Keratinocyte (primary cell): ENCODE data around the gene PNKP. TPM values are rescaled to one million over a fixed set of nuclear protein-coding genes. Genes with fewer than 3 reads are reported as not detected.

Experiments
- DNase-seq: peaks from one replicate; pipeline ENCODE4 v3.0.0-alpha.2; 2011; ENCODE audit warnings: low read depth, missing footprints, low spot score
- FAIRE-seq: peaks from 2 replicates; lab custom pipeline; 2011; peaks lifted over from hg19 to GRCh38; lab: Jason Lieb, UNC
- H2AFZ ChIP-seq: 2 replicates; pipeline ENCODE4 v1.6.0; 2012; ENCODE audit warnings: low read length, control low read depth, inconsistent platforms; ENCODE audit not compliant: control insufficient read depth
- H3K27ac ChIP-seq: 2 replicates; pipeline ENCODE4 v1.5.1; 2011; ENCODE audit warnings: low read length; ENCODE audit not compliant: control insufficient read depth, insufficient read depth
- H3K27me3 ChIP-seq: 3 replicates; pipeline ENCODE4 v1.6.0; 2011; ENCODE audit warnings: low read length; ENCODE audit not compliant: control insufficient read depth, insufficient read depth; ENCODE audit errors: extremely low read depth
- H3K36me3 ChIP-seq, 2 experiments: 2 replicates in 1 of 2; 3 replicates in 1 of 2; pipeline ENCODE4 v1.5.1; 2011; ENCODE audit warnings: low read length in 2 of 2, mild to moderate bottlenecking in 1 of 2; ENCODE audit not compliant: control insufficient read depth in 2 of 2, insufficient read depth in 2 of 2; ENCODE audit errors: extremely low read depth in 1 of 2
- H3K4me1 ChIP-seq: 3 replicates; pipeline ENCODE4 v1.5.1; 2011; ENCODE audit warnings: low read length; ENCODE audit not compliant: control insufficient read depth, insufficient read depth; ENCODE audit errors: extremely low read depth
- H3K4me2 ChIP-seq: 3 replicates; pipeline ENCODE4 v1.6.0; 2011; ENCODE audit warnings: low read depth, low read length; ENCODE audit not compliant: control insufficient read depth, insufficient read depth; ENCODE audit errors: extremely low read depth
- H3K4me3 ChIP-seq, 3 experiments: fragments of 200-600 bp in 1 of 3; sonication (generic) in 1 of 3; 2 replicates in 2 of 3; 3 replicates in 1 of 3; pipeline ENCODE4 v1.5.1; 2011 to 2016; ENCODE audit warnings: low read length in 3 of 3, mild to moderate bottlenecking in 3 of 3, control low read depth in 2 of 3, inconsistent platforms in 1 of 3, low read depth in 1 of 3, mixed read lengths in 1 of 3, mixed run types in 1 of 3, moderate library complexity in 1 of 3; ENCODE audit not compliant: control insufficient read depth in 2 of 3, insufficient read depth in 2 of 3; ENCODE audit errors: extremely low read depth in 1 of 3
- H3K79me2 ChIP-seq: 2 replicates; pipeline ENCODE4 v1.6.0; 2012; ENCODE audit warnings: low read length; ENCODE audit not compliant: control insufficient read depth, insufficient read depth
- H3K9ac ChIP-seq: 3 replicates; pipeline ENCODE4 v1.6.0; 2011; ENCODE audit warnings: low read length; ENCODE audit not compliant: control insufficient read depth, insufficient read depth; ENCODE audit errors: extremely low read depth
- H3K9me1 ChIP-seq: 3 replicates; pipeline ENCODE4 v1.6.0; 2011; ENCODE audit warnings: low read length; ENCODE audit not compliant: control insufficient read depth, insufficient read depth; ENCODE audit errors: extremely low read depth
- H3K9me3 ChIP-seq: 2 replicates; pipeline ENCODE4 v1.5.1; 2012; ENCODE audit warnings: low read depth, low read length; ENCODE audit not compliant: control insufficient read depth
- H4K20me1 ChIP-seq: 3 replicates; pipeline ENCODE4 v1.6.0; 2011; ENCODE audit warnings: low read length; ENCODE audit not compliant: control insufficient read depth, insufficient read depth; ENCODE audit errors: extremely low read depth
- CTCF ChIP-seq, 3 experiments: IDR thresholded peaks in 1 of 3; conservative IDR thresholded peaks in 1 of 3; optimal IDR thresholded peaks in 1 of 3; 2 replicates in 2 of 3; 3 replicates in 1 of 3; pipeline versions ENCODE3 to v1.5.1; 2011; ENCODE audit warnings: low read length in 3 of 3, mild to moderate bottlenecking in 3 of 3, moderate library complexity in 2 of 3, control low read depth in 1 of 3, inconsistent platforms in 1 of 3; ENCODE audit not compliant: insufficient read depth in 2 of 3; ENCODE audit errors: extremely low read depth in 1 of 3
- EZH2 ChIP-seq: IDR thresholded peaks from one replicate; pipeline ENCODE4 v1.6.1; 2012; ENCODE audit warnings: inconsistent platforms, mild to moderate bottlenecking, low read length, moderate library complexity
- dilution Hi-C: fragments of 300-500 bp; cut with MboI; formaldehyde crosslinking; loops from one replicate; pipeline ENCODE4 v1.7.0; 2020; ENCODE audit warnings: low sequenced_read_pairs; ENCODE audit not compliant: extremely low pct_ligation_motif_present
- polyA plus RNA-seq, 5 experiments: library from polyadenylated mRNA; depleted of rRNA in 3 of 5; stranded (reverse) in 3 of 5; stranded (forward) in 1 of 5; unstranded in 1 of 5; fragments of >200 nt; gene quantifications; 1 replicate in 1 of 5; 2 replicates in 3 of 5; 3 replicates in 1 of 5; pipeline versions ENCODE4 v1.2.1 to v1.2.3, GENCODE V29; 2011 to 2012; ENCODE audit warnings: missing spikeins in 2 of 5, low read depth in 1 of 5, low replicate concordance in 1 of 5

Gene PNKP
- polyA plus RNA-seq, 1 donor (not counting 4 experiments of a cell fraction or from before 2014, with no cell fraction given) = 19.3 TPM

- dilution Hi-C loops = no loop called here
- H3K36me3 ChIP-seq = peaks cover 16 to 28% of the 10 kb centered on the region in 2 experiments
- no peaks in the 10 kb centered on the region for H3K4me1 ChIP-seq
- no peak overlapping the region for H3K4me3 ChIP-seq
- no peaks in the 10 kb centered on the region for H3K9me3 ChIP-seq
- H3K9me1 ChIP-seq = no peaks in the 10 kb centered on the region
- DNase-seq (no peak), FAIRE-seq (no peak)
- TF ChIP-seq EZH2 (no peak), CTCF (optimal IDR thresholded peaks at IDR 0.05 in 1 of 3, IDR thresholded peaks at IDR 0.05 in 1 of 3, conservative IDR thresholded peaks at IDR 0.05 in 1 of 3; ENCODE audit: extremely low read depth in 1 of 3, insufficient read depth in 2 of 3, low read length in 3 of 3) (no peak)
- H4K20me1 ChIP-seq = peaks cover 6% of the 10 kb centered on the region
- H3K27me3 ChIP-seq = no peaks in the 10 kb centered on the region
- no peak overlapping the region for H3K9ac ChIP-seq
- H3K79me2 ChIP-seq = peaks cover 2% of the 10 kb centered on the region
- no peak overlapping the region for H3K4me2 ChIP-seq
- H3K27ac ChIP-seq = no peak overlapping the region
- H2AFZ ChIP-seq = no peak overlapping the region
Observed at GRCh38 chr19:49908480-49909420, 41.4 kb upstream of the PNKP start.

GRCh38 chr19:49907745-49908446 is 40.5 kb upstream of the PNKP start:
- Histone ChIP-seq H3K9me1 (no peaks in the 10 kb centered on the region), H3K79me2 (peaks cover 2% of the 10 kb centered on the region), H3K4me2 (no peak overlapping the region), H3K9ac (no peak overlapping the region), H3K27me3 (no peaks in the 10 kb centered on the region), H3K36me3 (peaks cover 13 to 28% of the 10 kb centered on the region in 2 experiments), H4K20me1 (peaks cover 6% of the 10 kb centered on the region), H3K9me3 (no peaks in the 10 kb centered on the region), H3K4me3 (no peak overlapping the region), H2AFZ (no peak overlapping the region), H3K27ac (no peak overlapping the region), H3K4me1 (no peaks in the 10 kb centered on the region)
- FAIRE-seq (no peak), DNase-seq (no peak)
- TF ChIP-seq EZH2 = no peak
- TF ChIP-seq CTCF (optimal IDR thresholded peaks at IDR 0.05 in 1 of 3, IDR thresholded peaks at IDR 0.05 in 1 of 3, conservative IDR thresholded peaks at IDR 0.05 in 1 of 3; ENCODE audit: extremely low read depth in 1 of 3, insufficient read depth in 2 of 3, low read length in 3 of 3) = no peak
- dilution Hi-C loops = no loop called here
